Adrenal gland (tissue), 12 donors: Measurements from ENCODE around the gene TAGLN3. TPM values are rescaled to one million over a fixed set of nuclear protein-coding genes. Genes with fewer than 3 reads are reported as not detected.
A peak's percentile ranks its signal among the peaks of the same experiment; 100 is the strongest.

Source experiments
- DNase-seq, 7 donors: peaks; one replicate each; pipeline ENCODE4 v3.0.0-alpha.2; 2019 to 2020
- H3K27ac ChIP-seq, 5 donors: fragments of 200-600 bp; sonication (generic) in 4 of 5; 1 replicate in 3 of 5; 2 replicates in 2 of 5; pipeline versions ENCODE4 v1.5.1 to v1.8.0; 2016 to 2020; ENCODE audit warnings: mild to moderate bottlenecking in 1 of 5
- H3K27me3 ChIP-seq: fragments of 200-600 bp; 2 replicates; pipeline ENCODE4 v1.8.0; 2021
- H3K36me3 ChIP-seq, 2 donors: fragments of 200-600 bp; replicated peaks in 1 of 2; 1 replicate in 1 of 2; 2 replicates in 1 of 2; pipeline versions ENCODE4 v1.5.1 to v1.8.0; 2018 to 2022
- H3K4me1 ChIP-seq, 2 donors: fragments of 200-600 bp; replicated peaks in 1 of 2; 1 replicate in 1 of 2; 2 replicates in 1 of 2; pipeline versions ENCODE4 v1.5.1 to v1.8.0; 2018 to 2021
- H3K4me3 ChIP-seq, 4 donors: fragments of 200-600 bp; sonication (generic) in 3 of 4; one replicate each; pipeline ENCODE4 v1.5.1; 2016 to 2018
- H3K9me3 ChIP-seq, 3 donors: fragments of 200-600 bp; sonication (generic) in 1 of 3; replicated peaks in 1 of 3; 1 replicate in 2 of 3; 2 replicates in 1 of 3; pipeline versions ENCODE4 v1.5.1 to v1.8.0; 2016 to 2021
- POLR2A ChIP-seq, 2 donors: fragments of 450-650 bp; IDR thresholded peaks; one replicate each; pipeline ENCODE4 v1.6.1; 2017; ENCODE audit warnings: antibody characterized with exemption in 2 of 2, mild to moderate bottlenecking in 2 of 2, moderate library complexity in 1 of 2
- WGBS, 4 donors: extraction: QIAGEN DNeasy Blood & Tissue Kit in 2 of 4; methylation state at CpG; one replicate each; pipeline versions ENCODE4 v1.1.5 to v1.1.7; 2013 to 2017; 5-methylcytosine and 5-hydroxymethylcytosine counted together
- intact Hi-C, 2 donors: fragments of 100-400 bp; cut with DNase I; formaldehyde crosslinking; loops; one replicate each; pipeline versions ENCODE4 v1.14.1 to v1.15.0; 2022 to 2023
- polyA plus RNA-seq, 3 donors: library from polyadenylated mRNA; stranded (reverse); fragments of 200-250 nt in 2 of 3; fragments of 350-450 nt in 1 of 3; fragmentation: Illumina TruSeq in 1 of 3; extraction: RNeasy Lipid Tissue Mini Kit (QIAGEN cat#74804) in 1 of 3; gene quantifications; one replicate each; pipeline ENCODE4 v1.2.3, GENCODE V29; 2013 to 2014
- total RNA-seq, 9 donors: library from RNA; depleted of rRNA in 4 of 9; stranded (reverse); fragments of >200 nt in 4 of 9; fragments of 120-200 nt in 1 of 9; fragmentation: NEBNext Ultra II Directional in 1 of 9; extraction: Animal tissue kit (Norgen Biotek cat#: 25700) in 1 of 9; gene quantifications; one replicate each; pipeline versions ENCODE4 v1.1.0 to v1.2.4, GENCODE V29; 2013 to 2023
- TF ChIP-seq, protein P1 (sequence below), 6 experiments: fragments of 450-650 bp in 4 of 6; fragments of 200-600 bp in 2 of 6; sonication (generic) in 1 of 6; IDR thresholded peaks; 1 replicate in 5 of 6; 2 replicates in 1 of 6; pipeline versions ENCODE4 v1.5.1 to v1.8.0; 2016 to 2021; ENCODE audit warnings: antibody characterized with exemption in 6 of 6, mild to moderate bottlenecking in 2 of 6, moderate library complexity in 1 of 6
- donor health status: healthy with polysubstance abuse.
- donor health status: Bipolar disorder and iron deficiency.
- donor health status: DM: yes; HTN: yes; CAD: no.
- donor health status: DM: no; HTN: no; CAD: no.
- donor health status: DM: no; HTN: no; CAD: no.
- donor health status: DM: yes; HTN: yes; CAD: no.

The TAGLN3 gene
- total and polyA plus RNA-seq, 12 donors, result 0.55 to 52.1 (median 12.8) TPM; not detected in 3

- no peak overlapping the region for H3K27ac ChIP-seq
- H3K4me3 ChIP-seq, result no peak overlapping the region
- no peaks in the 10 kb centered on the region for H3K36me3 ChIP-seq
- TF ChIP-seq, protein P1, sequence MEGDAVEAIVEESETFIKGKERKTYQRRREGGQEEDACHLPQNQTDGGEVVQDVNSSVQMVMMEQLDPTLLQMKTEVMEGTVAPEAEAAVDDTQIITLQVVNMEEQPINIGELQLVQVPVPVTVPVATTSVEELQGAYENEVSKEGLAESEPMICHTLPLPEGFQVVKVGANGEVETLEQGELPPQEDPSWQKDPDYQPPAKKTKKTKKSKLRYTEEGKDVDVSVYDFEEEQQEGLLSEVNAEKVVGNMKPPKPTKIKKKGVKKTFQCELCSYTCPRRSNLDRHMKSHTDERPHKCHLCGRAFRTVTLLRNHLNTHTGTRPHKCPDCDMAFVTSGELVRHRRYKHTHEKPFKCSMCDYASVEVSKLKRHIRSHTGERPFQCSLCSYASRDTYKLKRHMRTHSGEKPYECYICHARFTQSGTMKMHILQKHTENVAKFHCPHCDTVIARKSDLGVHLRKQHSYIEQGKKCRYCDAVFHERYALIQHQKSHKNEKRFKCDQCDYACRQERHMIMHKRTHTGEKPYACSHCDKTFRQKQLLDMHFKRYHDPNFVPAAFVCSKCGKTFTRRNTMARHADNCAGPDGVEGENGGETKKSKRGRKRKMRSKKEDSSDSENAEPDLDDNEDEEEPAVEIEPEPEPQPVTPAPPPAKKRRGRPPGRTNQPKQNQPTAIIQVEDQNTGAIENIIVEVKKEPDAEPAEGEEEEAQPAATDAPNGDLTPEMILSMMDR (IDR thresholded peaks at IDR 0.05), result no peak
- TF ChIP-seq POLR2A (IDR thresholded peaks at IDR 0.05), result no peak
- 66 to 75% (median 70%) methylated on average over 11 of the region's 11 CpGs for WGBS, 4 donors
- H3K9me3 ChIP-seq, result no peaks in the 10 kb centered on the region
- DNase-seq, result peak in 1 of 7 donors; percentile 10
- intact Hi-C loops, result no loop called here
- peaks cover 0 to 8% of the 10 kb centered on the region in 2 donors for H3K4me1 ChIP-seq
- no peaks in the 10 kb centered on the region for H3K27me3 ChIP-seq
These were observed 27.1 kb upstream of the TAGLN3 start for GRCh38 chr3:111971533-111972130.

- no peak overlapping the region for H3K4me3 ChIP-seq
- H3K36me3 ChIP-seq, result no peaks in the 10 kb centered on the region
- H3K27me3 ChIP-seq, result no peaks in the 10 kb centered on the region
- no peaks in the 10 kb centered on the region for H3K4me1 ChIP-seq
- no peaks in the 10 kb centered on the region for H3K9me3 ChIP-seq
- WGBS, 4 donors, result 51 to 93% (median 85%) methylated on average over 3 of the region's 3 CpGs
- DNase-seq, result no peak
- intact Hi-C loops, result no loop called here
- H3K27ac ChIP-seq, result no peak overlapping the region
- no peak for TF ChIP-seq POLR2A (IDR thresholded peaks at IDR 0.05)
These were observed 25.8 kb upstream of the TAGLN3 start for GRCh38 chr3:111972891-111973290.

GRCh38 chr3:111975131-111975530 lies 23.6 kb upstream of the TAGLN3 start:
- no peak overlapping the region for H3K4me3 ChIP-seq
- no peak for TF ChIP-seq POLR2A (IDR thresholded peaks at IDR 0.05)
- TF ChIP-seq, protein P1 (IDR thresholded peaks at IDR 0.05), result no peak
- H3K36me3 ChIP-seq, result no peaks in the 10 kb centered on the region
- H3K27me3 ChIP-seq, result no peaks in the 10 kb centered on the region
- 69 to 97% (median 82%) methylated on average over 2 of the region's 2 CpGs for WGBS, 4 donors
- no peak for DNase-seq
- intact Hi-C loops, result no loop called here
- H3K9me3 ChIP-seq, result no peaks in the 10 kb centered on the region
- H3K4me1 ChIP-seq, result peaks cover 6% of the 10 kb centered on the region in 2 donors
- no peak overlapping the region for H3K27ac ChIP-seq

- DNase-seq, result no peak
These were observed 22.5 kb upstream of the TAGLN3 start for GRCh38 chr3:111976254-111976653.

More at GRCh38 chr3:111976254-111976653, 22.5 kb upstream of the TAGLN3 start:
- Histone ChIP-seq H3K27me3 (no peaks in the 10 kb centered on the region), H3K4me3 (no peak overlapping the region), H3K36me3 (no peaks in the 10 kb centered on the region), H3K27ac (no peak overlapping the region), H3K9me3 (no peaks in the 10 kb centered on the region), H3K4me1 (peaks cover 6 to 17% of the 10 kb centered on the region in 2 donors)
- 74 to 76% (median 75%) methylated on average over 2 of the region's 2 CpGs for WGBS, 4 donors
- intact Hi-C loops, result no loop called here
- TF ChIP-seq POLR2A (IDR thresholded peaks at IDR 0.05), result no peak
- TF ChIP-seq, protein P1 (IDR thresholded peaks at IDR 0.05), result no peak
